SK-N-SH (cell line): ENCODE data around the gene ZNF331. TPM values are rescaled to one million over a fixed set of nuclear protein-coding genes. Genes with fewer than 3 reads are reported as not detected.
A peak's percentile ranks its signal among the peaks of the same experiment; 100 is the strongest.

Experiments
- CTCF ChIA-PET: fragments of 300-600, 350-600 bp; formaldehyde crosslinking; extraction: SDS; loops from one replicate; lab custom pipeline; 2021; lab: Yijun Ruan, JAX
- POLR2A ChIA-PET: fragments of 350-600 bp; sonication (Branson Sonifier 250); formaldehyde crosslinking; extraction: SDS; loops from one replicate; lab custom pipeline; 2020; ENCODE audit warnings: antibody characterized with exemption, inconsistent platforms; lab: Yijun Ruan, JAX
- DNase-seq: peaks from one replicate; pipeline ENCODE4 v3.0.0; 2012
- H2AFZ ChIP-seq: fragments of 200-600 bp; sonication (generic); 2 replicates; pipeline ENCODE4 v1.8.1; 2016; ENCODE audit warnings: antibody characterized with exemption, mild to moderate bottlenecking, low read depth
- H3F3A ChIP-seq: fragments of 200-600 bp; sonication (generic); replicated peaks from 2 replicates; pipeline ENCODE3; 2016; ENCODE audit warnings: antibody characterized with exemption, mild to moderate bottlenecking; ENCODE audit not compliant: insufficient read depth
- H3K27ac ChIP-seq, 2 experiments: fragments of 200-500 bp in 1 of 2; fragments of 200-600 bp in 1 of 2; sonication (Bioruptor generic) in 1 of 2; sonication (generic), shearing (Covaris generic) in 1 of 2; 2 replicates each; pipeline versions ENCODE4 v1.5.1 to v1.6.1; 2014 to 2016; ENCODE audit warnings: low read depth in 2 of 2, inconsistent platforms in 1 of 2, low read length in 1 of 2, mild to moderate bottlenecking in 1 of 2, mixed read lengths in 1 of 2
- H3K27me3 ChIP-seq: fragments of 200-600 bp; sonication (generic), shearing (Covaris generic); 2 replicates; pipeline ENCODE4 v1.6.1; 2016; ENCODE audit warnings: mixed run types; ENCODE audit not compliant: insufficient read depth
- H3K36me3 ChIP-seq, 2 experiments: fragments of 200-500 bp in 1 of 2; fragments of 200-600 bp in 1 of 2; sonication (Bioruptor generic) in 1 of 2; sonication (generic) in 1 of 2; replicated peaks in 1 of 2; 2 replicates each; pipeline versions ENCODE3 to v1.5.1; 2014 to 2016; ENCODE audit warnings: low read length in 1 of 2, mild to moderate bottlenecking in 1 of 2; ENCODE audit not compliant: insufficient read depth in 2 of 2, control insufficient read depth in 1 of 2
- H3K4me1 ChIP-seq, 2 experiments: fragments of 200-500 bp in 1 of 2; fragments of 200-600 bp in 1 of 2; sonication (Bioruptor generic) in 1 of 2; sonication (generic), shearing (Covaris generic) in 1 of 2; 2 replicates each; pipeline versions ENCODE4 v1.5.1 to v1.6.1; 2014 to 2016; ENCODE audit warnings: low read depth in 1 of 2, low read length in 1 of 2, mixed run types in 1 of 2; ENCODE audit not compliant: insufficient read depth in 2 of 2, control insufficient read depth in 1 of 2
- H3K4me2 ChIP-seq: fragments of 200-600 bp; sonication (generic), shearing (Covaris generic); 2 replicates; pipeline ENCODE4 v1.6.1; 2017; ENCODE audit warnings: mixed run types
- H3K4me3 ChIP-seq, 2 experiments: fragments of 200-500 bp in 1 of 2; fragments of 200-600 bp in 1 of 2; sonication (Bioruptor generic) in 1 of 2; sonication (generic), shearing (Covaris generic) in 1 of 2; 2 replicates each; pipeline versions ENCODE4 v1.5.1 to v1.8.1; 2014 to 2016; ENCODE audit warnings: low read depth in 2 of 2, inconsistent platforms in 1 of 2, low read length in 1 of 2, mild to moderate bottlenecking in 1 of 2, mixed read lengths in 1 of 2, moderate library complexity in 1 of 2
- H3K79me2 ChIP-seq: fragments of 200-600 bp; sonication (generic); 2 replicates; pipeline ENCODE4 v1.8.1; 2017; ENCODE audit warnings: mild to moderate bottlenecking; ENCODE audit not compliant: insufficient read depth
- H3K9ac ChIP-seq: fragments of 200-600 bp; sonication (generic); 2 replicates; pipeline ENCODE4 v1.6.1; 2017; ENCODE audit warnings: mixed run types
- H3K9me2 ChIP-seq: fragments of 200-600 bp; sonication (generic); 2 replicates; pipeline ENCODE4 v1.6.1; 2017; ENCODE audit warnings: mixed run types
- H3K9me3 ChIP-seq: fragments of 200-600 bp; sonication (generic); 2 replicates; pipeline ENCODE4 v1.6.1; 2017; ENCODE audit warnings: mixed run types, mild to moderate bottlenecking, moderate library complexity
- H4K20me1 ChIP-seq: fragments of 200-600 bp; sonication (generic); 2 replicates; pipeline ENCODE4 v1.6.1; 2017; ENCODE audit warnings: mild to moderate bottlenecking, mixed run types; ENCODE audit not compliant: insufficient read depth
- CHD2 ChIP-seq: fragments of 150-350 bp; IDR thresholded peaks from 2 replicates; pipeline ENCODE4 v1.6.1; 2018; ENCODE audit warnings: low read length; ENCODE audit not compliant: partially characterized antibody
- CTCF ChIP-seq: fragments of 200-600 bp; sonication (generic); IDR thresholded peaks from 2 replicates; pipeline ENCODE4 v1.6.1; 2017; ENCODE audit warnings: antibody characterized with exemption, mild to moderate bottlenecking, moderate library complexity
- EZH2phosphoT487 ChIP-seq: fragments of 200-600 bp; sonication (generic); IDR thresholded peaks from 2 replicates; pipeline ENCODE4 v1.6.1; 2017; ENCODE audit warnings: low read depth, mixed run types, mild to moderate bottlenecking, antibody characterized with exemption, moderate library complexity, borderline replicate concordance
- FOSL2 ChIP-seq: IDR thresholded peaks from 2 replicates; pipeline ENCODE4 v1.4.0; 2012; ENCODE audit warnings: low read depth, mild to moderate bottlenecking, moderate library complexity, borderline replicate concordance
- FOXJ3 ChIP-seq: sonication (generic); formaldehyde crosslinking; IDR thresholded peaks from 2 replicates; pipeline ENCODE4 v1.5.1; 2020; ENCODE audit warnings: mild to moderate bottlenecking, missing genetic modification reagents
- FOXM1 ChIP-seq: IDR thresholded peaks from 2 replicates; pipeline ENCODE4 v1.4.0; 2012; ENCODE audit warnings: low read depth, mild to moderate bottlenecking
- GABPA ChIP-seq: IDR thresholded peaks from 2 replicates; pipeline ENCODE4 v1.4.0; 2012; ENCODE audit warnings: low read depth, mild to moderate bottlenecking
- GATA2 ChIP-seq: sonication (generic); formaldehyde crosslinking; IDR thresholded peaks from 2 replicates; pipeline ENCODE4 v1.5.0; 2020; ENCODE audit warnings: mild to moderate bottlenecking, missing genetic modification reagents
- JUND ChIP-seq: IDR thresholded peaks from 2 replicates; pipeline ENCODE4 v1.4.0; 2012
- MAX ChIP-seq: IDR thresholded peaks from 2 replicates; pipeline ENCODE4 v1.4.0; 2012; ENCODE audit warnings: low read depth
- MEF2A ChIP-seq: IDR thresholded peaks from 2 replicates; pipeline ENCODE4 v1.4.0; 2012; ENCODE audit warnings: low read depth, borderline replicate concordance
- MXI1 ChIP-seq: IDR thresholded peaks from 2 replicates; pipeline ENCODE4 v1.6.1; 2012; ENCODE audit warnings: mild to moderate bottlenecking, low read depth, low read length, improper control_type of control experiment
- NRF1 ChIP-seq: IDR thresholded peaks from 2 replicates; pipeline ENCODE4 v1.6.1; 2012; ENCODE audit warnings: low read depth, mild to moderate bottlenecking, low read length
- RAD21 ChIP-seq: IDR thresholded peaks from 2 replicates; pipeline ENCODE4 v1.6.1; 2012; ENCODE audit warnings: mild to moderate bottlenecking, low read length
- RXRA ChIP-seq: IDR thresholded peaks from 2 replicates; pipeline ENCODE4 v1.4.0; 2012; ENCODE audit warnings: low read depth, mild to moderate bottlenecking, borderline replicate concordance
- USF2 ChIP-seq: fragments of 150-350 bp; IDR thresholded peaks from 2 replicates; pipeline ENCODE4 v1.6.1; 2017; ENCODE audit warnings: antibody characterized with exemption, low read length, low read depth, borderline replicate concordance
- ZBTB33 ChIP-seq: IDR thresholded peaks from 2 replicates; pipeline ENCODE4 v1.4.0; 2012; ENCODE audit warnings: low read depth, borderline replicate concordance
- WGBS: methylation state at CpG from one replicate; pipeline ENCODE4 v1.1.6; 2017; ENCODE audit warnings: low lambda C conversion rate; 5-methylcytosine and 5-hydroxymethylcytosine counted together
- polyA plus RNA-seq, 3 experiments: library from polyadenylated mRNA; depleted of rRNA; stranded (reverse); fragments of >200 nt; gene quantifications; 2 replicates each; pipeline ENCODE4 v1.2.3, GENCODE V29; 2012

Gene ZNF331
- polyA plus RNA-seq, 1 of the 3 experiments (the other 2 are of a cell fraction): 7.2 TPM

GRCh38 chr19:53546758-53547513 is 9.0 kb downstream of the ZNF331 start:
- no peaks in the 10 kb centered on the region for H3K27me3 ChIP-seq
- H3K4me3 ChIP-seq: no peak overlapping the region
- CTCF ChIA-PET: interaction anchor here (0.7 to 1.0 kb wide), 2 partner anchors 13 to 215 kb away, joined by 3 read pairs; no protein-coding TSS in a partner anchor
- no peaks in the 10 kb centered on the region for H3K79me2 ChIP-seq
- 69% methylated on average over 7 of the region's 7 CpGs for WGBS
- no peak overlapping the region for H3K4me2 ChIP-seq
- no peak overlapping the region for H2AFZ ChIP-seq
- H3K4me1 ChIP-seq: no peaks in the 10 kb centered on the region
- TF ChIP-seq FOXJ3 (CRISPR knock-in tag): no peak
- TF ChIP-seq MAX: no peak
- TF ChIP-seq GATA2 (CRISPR knock-in tag): no peak
- TF ChIP-seq RAD21: no peak
- TF ChIP-seq CTCF: no peak
- peaks cover 0 to 2% of the 10 kb centered on the region in 2 experiments for H3K36me3 ChIP-seq
- H3K9me2 ChIP-seq: no peaks in the 10 kb centered on the region
- H4K20me1 ChIP-seq: no peaks in the 10 kb centered on the region
- H3K9ac ChIP-seq: no peak overlapping the region
- peak; percentile 22 for DNase-seq
- no peak overlapping the region for H3K27ac ChIP-seq
- H3K9me3 ChIP-seq: no peaks in the 10 kb centered on the region
- POLR2A ChIA-PET: no interaction called here
- H3F3A ChIP-seq: peaks cover 5% of the 10 kb centered on the region

GRCh38 chr19:53549340-53549739 is 11.4 kb downstream of the ZNF331 start:
- Histone ChIP-seq H3K27me3 (no peaks in the 10 kb centered on the region), H4K20me1 (no peaks in the 10 kb centered on the region), H3K9ac (no peak overlapping the region), H3K27ac (no peak overlapping the region), H3K4me1 (no peaks in the 10 kb centered on the region; a peak in 1 of 4 replicates), H3K4me2 (no peak overlapping the region), H3K9me3 (no peaks in the 10 kb centered on the region), H3K9me2 (no peaks in the 10 kb centered on the region), H3K4me3 (no peak overlapping the region), H3K36me3 (no peaks in the 10 kb centered on the region), H3F3A (peaks cover 5% of the 10 kb centered on the region), H3K79me2 (no peaks in the 10 kb centered on the region), H2AFZ (no peak overlapping the region)
- ChIA-PET POLR2A (no interaction called here), CTCF (interaction anchor here (0.6 kb wide), 1 partner anchor 234 kb away, joined by 3 read pairs; no protein-coding TSS in a partner anchor)
- DNase-seq: no peak
- 70% methylated on average over 3 of the region's 3 CpGs for WGBS
- TF ChIP-seq FOXM1: no peak
- no peak for TF ChIP-seq GABPA
- no peak for TF ChIP-seq ZBTB33
- no peak for TF ChIP-seq NRF1
- TF ChIP-seq USF2: no peak
- TF ChIP-seq MXI1: no peak
- no peak for TF ChIP-seq RXRA
- TF ChIP-seq GATA2 (CRISPR knock-in tag): no peak
- TF ChIP-seq MEF2A: no peak
- no peak for TF ChIP-seq FOSL2
- no peak for TF ChIP-seq CHD2
- TF ChIP-seq EZH2phosphoT487: no peak
- TF ChIP-seq JUND: no peak
- no peak for TF ChIP-seq MAX
